Mesodermal cell (in vitro differentiated cells): ENCODE measurements around the gene RABGGTA.
A peak's percentile ranks its signal among the peaks of the same experiment; 100 is the strongest.

ENCODE experiments used
- H3K27ac ChIP-seq: 2 replicates; pipeline ENCODE4 v1.7.0; 2013; ENCODE audit warnings: mild to moderate bottlenecking, low read depth, low read length, moderate library complexity; ENCODE audit not compliant: severe bottlenecking
- H3K36me3 ChIP-seq: 2 replicates; pipeline ENCODE4 v1.7.1; 2013; ENCODE audit warnings: mild to moderate bottlenecking, low read length, moderate library complexity; ENCODE audit not compliant: control insufficient read depth, insufficient read depth
- H3K4me1 ChIP-seq: one replicate; pipeline ENCODE4 v1.7.1; 2013; ENCODE audit warnings: mild to moderate bottlenecking, low read length; ENCODE audit not compliant: insufficient read depth, control insufficient read depth, poor library complexity, severe bottlenecking
- H3K4me3 ChIP-seq: 2 replicates; pipeline ENCODE4 v1.7.0; 2013; ENCODE audit warnings: low read length, control low read depth, mild to moderate bottlenecking; ENCODE audit not compliant: insufficient read depth, poor library complexity, severe bottlenecking; ENCODE audit errors: extremely low read depth
- H3K9me3 ChIP-seq: 2 replicates; pipeline ENCODE4 v1.7.1; 2013; ENCODE audit warnings: mild to moderate bottlenecking, low read length, moderate library complexity; ENCODE audit not compliant: control insufficient read depth
- WGBS, 2 experiments: methylation state at CpG; one replicate each; pipeline ENCODE4 v1.1.5; 2013; ENCODE audit warnings: missing lambda C conversion rate in 2 of 2; ENCODE audit not compliant: insufficient coverage in 2 of 2; 5-methylcytosine and 5-hydroxymethylcytosine counted together

The RABGGTA gene

DNA sequence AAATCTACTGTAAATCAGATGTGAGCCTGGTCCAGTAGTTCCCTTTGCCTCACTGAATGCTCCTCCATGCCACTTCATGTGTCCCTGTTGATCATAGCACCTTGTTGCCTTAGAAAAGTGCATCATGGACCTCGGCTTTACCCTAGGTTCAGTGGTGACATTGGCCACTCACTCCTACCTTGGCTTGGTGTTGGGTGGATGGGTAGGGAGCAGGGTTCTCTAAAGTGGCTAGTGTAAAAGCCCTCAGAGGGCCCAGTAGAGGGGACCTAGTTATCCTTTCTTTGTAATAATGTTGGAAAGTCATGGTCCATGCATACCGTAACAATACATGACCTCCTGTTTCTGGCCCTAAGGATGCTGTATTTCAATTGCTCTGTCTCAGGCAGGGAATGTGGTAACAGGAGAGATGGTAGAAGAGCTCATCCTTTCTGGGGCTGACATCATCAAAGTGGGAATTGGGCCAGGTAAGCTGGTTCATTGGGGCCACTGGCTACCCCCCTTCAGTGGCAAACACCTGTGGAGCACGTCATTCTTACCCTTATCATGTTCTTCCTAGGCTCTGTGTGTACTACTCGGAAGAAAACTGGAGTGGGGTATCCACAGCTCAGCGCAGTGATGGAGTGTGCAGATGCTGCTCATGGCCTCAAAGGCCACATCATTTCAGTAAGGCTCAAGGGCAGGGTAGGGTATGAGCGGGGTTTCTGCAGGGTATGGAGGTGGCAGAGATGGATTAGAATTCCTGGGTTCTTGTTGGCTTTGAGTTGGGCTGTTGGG is 34.5 kb downstream of the RABGGTA start:
- H3K36me3 ChIP-seq, result peaks cover 74% of the 10 kb centered on the region
- WGBS, 2 experiments, result 98 to 100% methylated on average over 2 to 6 of the region's 6 CpGs
- no peak overlapping the region for H3K4me3 ChIP-seq

GRCh38 chr14:24235804-24236688 is 35.4 kb downstream of the RABGGTA start:
- no peak overlapping the region for H3K27ac ChIP-seq
- peaks cover 72% of the 10 kb centered on the region for H3K36me3 ChIP-seq
- H3K4me1 ChIP-seq, result peaks cover 20% of the 10 kb centered on the region
- no peak overlapping the region for H3K4me3 ChIP-seq
- H3K9me3 ChIP-seq, result no peaks in the 10 kb centered on the region
- WGBS, 2 experiments, result 91 to 100% methylated on average over 3 to 4 of the region's 5 CpGs

More for the DNA sequence above, 34.5 kb downstream of the RABGGTA start:
- Histone ChIP-seq H3K9me3 (no peaks in the 10 kb centered on the region), H3K27ac (no peak overlapping the region), H3K4me1 (peaks cover 26% of the 10 kb centered on the region)

DNA sequence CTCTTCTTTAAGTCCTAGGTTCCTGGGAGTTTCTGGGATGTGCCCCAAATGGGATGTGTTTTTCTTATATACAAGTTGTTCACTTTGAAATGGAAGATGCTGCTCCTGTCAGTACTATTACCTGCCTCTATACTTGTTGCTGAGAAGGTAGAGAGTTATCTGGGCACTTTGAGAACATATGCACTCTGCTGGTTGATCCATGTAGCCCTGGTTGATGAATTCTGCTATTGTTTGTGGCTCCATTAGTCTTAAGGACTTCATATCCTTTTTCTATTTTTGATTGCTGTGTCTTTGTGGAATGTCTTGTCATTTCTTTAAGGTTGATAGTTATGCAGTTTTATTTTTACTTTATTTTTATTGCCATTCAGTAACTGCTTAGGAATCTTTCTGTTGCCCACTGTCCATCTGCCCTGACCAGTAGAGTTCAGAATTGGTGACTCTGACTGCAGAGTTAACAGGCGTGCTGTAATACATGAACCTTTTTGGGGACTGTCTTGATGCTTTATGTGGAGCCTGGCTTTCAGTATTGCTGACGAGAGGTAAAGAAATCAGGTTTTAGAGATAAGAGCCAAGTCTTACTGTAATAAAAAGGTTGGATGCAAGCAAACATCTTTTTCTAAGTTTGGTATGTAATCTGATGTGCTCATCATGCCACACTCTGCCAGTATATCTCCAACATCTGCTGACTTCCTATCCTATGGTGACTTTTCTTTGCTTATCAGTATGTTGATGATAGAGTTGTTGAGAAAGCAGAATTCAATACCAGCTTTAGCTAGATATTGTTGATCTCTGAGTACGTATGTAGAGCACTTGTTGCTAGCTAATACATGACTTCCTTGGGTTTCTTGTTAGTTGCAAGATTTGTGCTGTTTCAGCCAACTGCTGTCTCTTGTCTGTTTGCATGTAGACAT is 37.0 kb downstream of the RABGGTA start:
- H3K27ac ChIP-seq, result no peak overlapping the region
- H3K4me1 ChIP-seq, result peaks cover 14% of the 10 kb centered on the region
- no peaks in the 10 kb centered on the region for H3K9me3 ChIP-seq
- peaks cover 55% of the 10 kb centered on the region for H3K36me3 ChIP-seq
- 88 to 96% methylated on average over 2 of the region's 3 CpGs for WGBS, 2 experiments
- peak overlapping the region; percentile 86 for H3K4me3 ChIP-seq

- no peak overlapping the region for H3K27ac ChIP-seq
- peaks cover 6% of the 10 kb centered on the region for H3K4me1 ChIP-seq
- H3K9me3 ChIP-seq, result no peaks in the 10 kb centered on the region
- peak overlapping the region; percentile 86 for H3K4me3 ChIP-seq
- WGBS, 2 experiments, result 86 to 100% methylated on average over 2 of the region's 2 CpGs
- peaks cover 52% of the 10 kb centered on the region for H3K36me3 ChIP-seq
These were observed 37.9 kb downstream of the RABGGTA start for GRCh38 chr14:24233538-24233866.

DNA sequence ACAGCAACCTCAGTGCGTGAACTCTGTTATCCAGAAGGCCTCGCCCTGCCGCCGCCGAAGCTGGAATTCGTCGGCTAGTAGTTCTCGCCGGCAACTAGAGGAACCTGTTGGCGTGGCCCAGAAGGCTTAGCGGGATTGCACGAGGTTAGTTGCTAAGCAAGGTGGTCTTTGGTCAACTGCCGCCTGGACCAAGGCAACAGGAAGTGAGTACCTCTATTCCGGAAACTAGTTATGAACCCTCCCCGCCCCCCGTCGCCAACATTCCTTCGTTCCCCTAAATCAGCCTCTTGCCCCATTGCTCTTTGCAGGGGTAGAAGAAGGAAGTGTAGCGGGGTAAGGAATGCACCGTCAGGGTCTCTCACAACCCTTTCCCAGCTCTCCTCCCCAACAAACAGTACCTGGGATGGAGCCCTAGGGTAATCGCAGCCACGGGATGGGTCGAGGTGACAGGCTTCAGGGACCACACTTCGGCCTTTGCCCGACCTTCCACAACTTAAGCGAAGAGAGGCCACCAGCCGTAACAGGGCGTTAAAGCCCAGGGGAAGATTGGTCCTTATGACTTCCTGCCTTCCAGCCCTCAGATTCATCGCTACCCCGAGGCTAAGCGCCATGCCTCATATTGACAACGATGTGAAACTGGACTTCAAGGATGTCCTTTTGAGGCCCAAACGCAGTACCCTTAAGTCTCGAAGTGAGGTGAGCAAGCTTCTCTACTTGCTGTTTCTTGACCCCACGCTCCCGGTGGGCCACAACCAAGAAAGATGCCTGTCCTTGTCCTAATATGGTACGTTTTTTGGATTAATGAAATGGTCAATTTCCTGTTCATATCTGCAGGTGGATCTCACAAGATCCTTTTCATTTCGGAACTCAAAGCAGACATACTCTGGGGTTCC is 38.5 kb downstream of the RABGGTA start, which contains the start of gene GMPR2:
Gene GMPR2 (plus strand): TSS at position 285 of the 893 bp plus-strand sequence. CDS start 325 bp downstream, at position 610.
- H3K4me1 ChIP-seq, result peaks cover 6% of the 10 kb centered on the region
- peak within 1 kb of the TSS; percentile 86 for H3K4me3 ChIP-seq
- H3K9me3 ChIP-seq, result no peaks in the 10 kb centered on the region
- WGBS, 2 experiments, result 14 to 16% methylated on average over 25 to 28 of the region's 38 CpGs
- peak within 1 kb of the TSS; percentile 87 for H3K27ac ChIP-seq
- peaks cover 52% of the 10 kb centered on the region for H3K36me3 ChIP-seq

DNA sequence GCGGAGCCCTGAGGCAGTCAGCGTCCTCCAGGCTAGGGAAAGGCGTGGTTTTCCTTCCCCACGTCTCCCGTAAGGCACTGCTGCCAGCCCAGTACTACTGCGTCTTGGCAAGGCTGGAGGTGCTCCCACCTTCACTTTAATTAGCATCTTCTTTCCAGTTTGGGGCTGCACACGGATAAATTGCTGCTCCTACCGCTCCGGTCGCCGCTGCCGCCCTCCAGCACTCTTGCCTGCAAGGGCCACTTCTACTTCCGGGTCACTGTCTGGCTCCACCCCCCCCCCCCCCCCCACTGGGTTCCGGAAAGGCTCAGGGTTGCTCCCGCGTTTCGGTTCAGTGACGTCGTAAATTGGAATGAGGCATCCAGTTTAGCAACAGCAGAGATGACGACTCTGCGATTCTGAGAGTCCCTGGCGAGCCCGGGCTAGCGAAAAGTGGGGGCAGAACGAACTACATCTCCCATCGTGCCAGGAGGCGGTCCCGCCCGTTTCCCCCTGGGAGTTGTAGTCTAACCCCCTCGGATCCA is 39.2 kb downstream of the RABGGTA start, which contains the start of gene NEDD8:
Gene NEDD8 (minus strand): TSS at position 247 of the 524 bp plus-strand sequence. CDS start 100 bp downstream, at position 147.
- Histone ChIP-seq H3K4me3 (peak within 1 kb of the TSS; percentile 86), H3K9me3 (no peaks in the 10 kb centered on the region), H3K36me3 (peaks cover 49% of the 10 kb centered on the region), H3K27ac (peak within 1 kb of the TSS; percentile 87), H3K4me1 (peaks cover 6% of the 10 kb centered on the region)
- 0% methylated on average over 21 to 23 of the region's 30 CpGs for WGBS, 2 experiments

GRCh38 chr14:24231263-24232120 is 39.9 kb downstream of the RABGGTA start:
- H3K9me3 ChIP-seq, result no peaks in the 10 kb centered on the region
- peaks cover 43% of the 10 kb centered on the region for H3K36me3 ChIP-seq
- 5 to 9% methylated on average over 19 to 20 of the region's 23 CpGs for WGBS, 2 experiments
- peak overlapping the region; percentile 23 for H3K27ac ChIP-seq
- H3K4me3 ChIP-seq, result peak overlapping the region; percentile 86
- H3K4me1 ChIP-seq, result peaks cover 6% of the 10 kb centered on the region

DNA sequence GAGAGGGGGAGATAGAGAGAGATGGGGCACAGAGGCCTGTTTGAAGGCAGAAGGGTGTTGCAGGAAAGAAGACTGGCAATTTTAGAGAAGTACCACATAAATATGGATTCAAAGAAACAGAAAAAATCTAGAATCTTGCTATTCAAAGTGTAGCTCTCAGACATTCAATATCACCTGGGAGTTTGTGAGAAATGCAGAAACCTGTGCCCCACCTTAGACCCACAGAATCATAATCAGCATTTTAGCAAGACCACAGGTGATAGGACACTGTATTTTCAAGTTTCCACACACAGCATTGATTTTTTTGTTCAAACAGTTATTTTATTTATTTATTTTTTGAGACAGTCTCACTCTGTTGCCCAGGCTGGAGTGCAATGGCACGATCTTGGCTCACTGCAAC is 42.5 kb downstream of the RABGGTA start:
- Histone ChIP-seq H3K4me1 (peaks cover 10% of the 10 kb centered on the region), H3K9me3 (no peaks in the 10 kb centered on the region), H3K36me3 (peaks cover 34% of the 10 kb centered on the region), H3K27ac (no peak overlapping the region), H3K4me3 (no peak overlapping the region)
- whole genome bisulfite sequencing, 2 experiments, result 0% methylated on average over 1 of the region's 1 CpG

- Histone ChIP-seq H3K36me3 (peaks cover 33% of the 10 kb centered on the region), H3K27ac (no peak overlapping the region), H3K4me3 (no peak overlapping the region), H3K4me1 (peaks cover 4% of the 10 kb centered on the region), H3K9me3 (no peaks in the 10 kb centered on the region)
- WGBS, 2 experiments, result no CpG with 5 or more reads among the region's 1 CpG
These were observed 44.9 kb downstream of the RABGGTA start for GRCh38 chr14:24226473-24226872.
